Muscle layer of colon (tissue), 2 donors: Measurements from ENCODE around the gene SLC22A23.
"Not testable (repeated sequence)": the region's sequence is repeated elsewhere in the genome, so short reads cannot be mapped to it uniquely, and the experiment has no call there.

Experiments
- H3K27ac ChIP-seq: one replicate; pipeline ENCODE4 v1.7.0; 2013; ENCODE audit warnings: low read depth, mild to moderate bottlenecking, low read length, moderate library complexity
- H3K27me3 ChIP-seq, 2 donors: one replicate each; pipeline ENCODE4 v1.7.0; 2013; ENCODE audit warnings: low read length in 2 of 2, mild to moderate bottlenecking in 2 of 2; ENCODE audit not compliant: insufficient read depth in 2 of 2, control insufficient read depth in 1 of 2
- H3K36me3 ChIP-seq: one replicate; pipeline ENCODE4 v1.7.0; 2013; ENCODE audit warnings: mild to moderate bottlenecking, low read length; ENCODE audit not compliant: insufficient read depth
- H3K4me1 ChIP-seq: one replicate; pipeline ENCODE4 v1.7.0; 2013; ENCODE audit warnings: mild to moderate bottlenecking, low read length; ENCODE audit not compliant: insufficient read depth
- H3K4me3 ChIP-seq, 2 donors: one replicate each; pipeline ENCODE4 v1.7.0; 2013; ENCODE audit warnings: low read length in 2 of 2, low read depth in 1 of 2, mild to moderate bottlenecking in 1 of 2, moderate library complexity in 1 of 2
- H3K9ac ChIP-seq: one replicate; pipeline ENCODE4 v1.7.0; 2013; ENCODE audit warnings: low read length
- H3K9me3 ChIP-seq: one replicate; pipeline ENCODE4 v1.7.0; 2013; ENCODE audit warnings: mild to moderate bottlenecking, low read length
- donor health status: abdominal sarcoma.
- donor health status: Adenocarcinoma of cecum.

SLC22A23 gene

GRCh38 chr6:3384241-3385143 is 72.4 kb downstream of the SLC22A23 start:
- no peaks in the 10 kb centered on the region for H3K36me3 ChIP-seq
- H3K4me1 ChIP-seq = peaks cover 10% of the 10 kb centered on the region
- H3K9me3 ChIP-seq = no peaks in the 10 kb centered on the region
- no peak overlapping the region for H3K9ac ChIP-seq
- H3K27me3 ChIP-seq = no peaks in the 10 kb centered on the region
- no peak overlapping the region for H3K4me3 ChIP-seq
- H3K27ac ChIP-seq = no peak overlapping the region

GRCh38 chr6:3383525-3383924 is 73.3 kb downstream of the SLC22A23 start:
- Histone ChIP-seq H3K4me1 (peaks cover 8% of the 10 kb centered on the region), H3K36me3 (no peaks in the 10 kb centered on the region), H3K9ac (no peak overlapping the region), H3K27me3 (no peaks in the 10 kb centered on the region), H3K4me3 (no peak overlapping the region), H3K9me3 (no peaks in the 10 kb centered on the region), H3K27ac (no peak overlapping the region)

GRCh38 chr6:3382326-3383279 is 74.2 kb downstream of the SLC22A23 start:
- no peak overlapping the region for H3K4me3 ChIP-seq
- peaks cover 8% of the 10 kb centered on the region for H3K4me1 ChIP-seq
- no peaks in the 10 kb centered on the region for H3K36me3 ChIP-seq
- H3K9ac ChIP-seq = no peak overlapping the region
- no peaks in the 10 kb centered on the region for H3K9me3 ChIP-seq
- no peaks in the 10 kb centered on the region for H3K27me3 ChIP-seq
- no peak overlapping the region for H3K27ac ChIP-seq

GRCh38 chr6:3381233-3381921 is 75.5 kb downstream of the SLC22A23 start:
- no peaks in the 10 kb centered on the region for H3K27me3 ChIP-seq
- H3K4me1 ChIP-seq = peaks cover 8% of the 10 kb centered on the region
- H3K27ac ChIP-seq = no peak overlapping the region
- no peaks in the 10 kb centered on the region for H3K9me3 ChIP-seq
- no peak overlapping the region for H3K4me3 ChIP-seq
- H3K36me3 ChIP-seq = no peaks in the 10 kb centered on the region
- no peak overlapping the region for H3K9ac ChIP-seq

- H3K4me3 ChIP-seq = no peak overlapping the region
- H3K9ac ChIP-seq = no peak overlapping the region
- H3K27me3 ChIP-seq = no peaks in the 10 kb centered on the region
- H3K36me3 ChIP-seq = no peaks in the 10 kb centered on the region
- no peak overlapping the region for H3K27ac ChIP-seq
- H3K4me1 ChIP-seq = peaks cover 12% of the 10 kb centered on the region
- no peaks in the 10 kb centered on the region for H3K9me3 ChIP-seq
These were observed 76.3 kb downstream of the SLC22A23 start for GRCh38 chr6:3380344-3381232.

GRCh38 chr6:3379482-3380060 is 77.3 kb downstream of the SLC22A23 start:
- H3K36me3 ChIP-seq = no peaks in the 10 kb centered on the region
- no peaks in the 10 kb centered on the region for H3K9me3 ChIP-seq
- H3K4me1 ChIP-seq = peaks cover 17% of the 10 kb centered on the region
- no peaks in the 10 kb centered on the region for H3K27me3 ChIP-seq
- H3K4me3 ChIP-seq = no peak overlapping the region
- H3K9ac ChIP-seq = no peak overlapping the region
- H3K27ac ChIP-seq = no peak overlapping the region

- H3K4me1 ChIP-seq = peaks cover 14% of the 10 kb centered on the region
- not testable (repeated sequence) for H3K27ac ChIP-seq, H3K9ac ChIP-seq
These were observed 78.0 kb downstream of the SLC22A23 start for GRCh38 chr6:3378808-3379207.

GRCh38 chr6:3378398-3378782 is 78.5 kb downstream of the SLC22A23 start:
- not testable (repeated sequence) for H3K36me3 ChIP-seq, H3K4me3 ChIP-seq, H3K9ac ChIP-seq, H3K9me3 ChIP-seq, H3K27ac ChIP-seq, H3K27me3 ChIP-seq
- peaks cover 10% of the 10 kb centered on the region for H3K4me1 ChIP-seq

More at GRCh38 chr6:3378808-3379207, 78.0 kb downstream of the SLC22A23 start:
- H3K27me3 ChIP-seq, H3K4me3 ChIP-seq, H3K36me3 ChIP-seq, H3K9me3 ChIP-seq: not testable (repeated sequence)

- H3K36me3 ChIP-seq = no peaks in the 10 kb centered on the region
- no peak overlapping the region for H3K27ac ChIP-seq
- no peak overlapping the region for H3K9ac ChIP-seq
- no peaks in the 10 kb centered on the region for H3K9me3 ChIP-seq
- H3K4me1 ChIP-seq = peaks cover 16% of the 10 kb centered on the region
- H3K4me3 ChIP-seq = no peak overlapping the region
- no peaks in the 10 kb centered on the region for H3K27me3 ChIP-seq
These were observed 79.1 kb downstream of the SLC22A23 start for GRCh38 chr6:3377536-3378397.
